Neural progenitor cell (in vitro differentiated cells): ENCODE measurements around the gene SLC30A2. TPM values are rescaled to one million over a fixed set of nuclear protein-coding genes. Genes with fewer than 3 reads are reported as not detected.

ENCODE experiments used
- DNase-seq: peaks from one replicate; pipeline ENCODE4 v3.0.0-alpha.2; 2016; ENCODE audit warnings: low spot score
- H2AFZ ChIP-seq: fragments of 200-600 bp; sonication (generic); replicated peaks from 2 replicates; pipeline ENCODE4 v1.6.1; 2016; ENCODE audit warnings: antibody characterized with exemption
- H3F3A ChIP-seq: fragments of 200-600 bp; sonication (generic); 2 replicates; pipeline ENCODE4 v1.6.1; 2016; ENCODE audit warnings: antibody characterized with exemption, low read depth
- H3K27ac ChIP-seq: fragments of 200-600 bp; sonication (generic); 2 replicates; pipeline ENCODE4 v1.5.1; 2016; ENCODE audit warnings: mild to moderate bottlenecking
- H3K27me3 ChIP-seq: fragments of 200-600 bp; sonication (generic); 2 replicates; pipeline ENCODE4 v1.6.1; 2016; ENCODE audit warnings: mild to moderate bottlenecking, moderate library complexity
- H3K36me3 ChIP-seq: fragments of 200-600 bp; sonication (generic); 2 replicates; pipeline ENCODE4 v1.5.1; 2016
- H3K4me1 ChIP-seq: fragments of 200-600 bp; sonication (generic); 2 replicates; pipeline ENCODE4 v1.6.1; 2016; ENCODE audit warnings: mixed run types
- H3K4me2 ChIP-seq: fragments of 200-600 bp; sonication (generic); 2 replicates; pipeline ENCODE4 v1.6.1; 2016
- H3K4me3 ChIP-seq: fragments of 200-600 bp; sonication (generic); 2 replicates; pipeline ENCODE4 v1.5.1; 2016
- H3K79me2 ChIP-seq: fragments of 200-600 bp; sonication (generic); 2 replicates; pipeline ENCODE4 v1.6.1; 2016; ENCODE audit warnings: low read depth
- H3K9ac ChIP-seq: fragments of 200-600 bp; sonication (generic); 2 replicates; pipeline ENCODE4 v1.6.1; 2016
- H3K9me3 ChIP-seq: fragments of 200-600 bp; sonication (generic); 2 replicates; pipeline ENCODE4 v1.5.1; 2016; ENCODE audit warnings: low read depth
- H4K20me1 ChIP-seq: fragments of 200-600 bp; sonication (generic); 2 replicates; pipeline ENCODE4 v1.6.1; 2016; ENCODE audit warnings: low read depth
- H3K27ac Mint-ChIP-seq: 3 replicates; pipeline ENCODE4 v1.8.0; 2021; ENCODE audit warnings: mixed read lengths
- H3K27me3 Mint-ChIP-seq: 2 replicates; pipeline ENCODE4 v1.8.0; 2022; ENCODE audit warnings: low read depth, mild to moderate bottlenecking, inconsistent platforms, moderate library complexity, mixed read lengths; ENCODE audit not compliant: insufficient read depth
- H3K36me3 Mint-ChIP-seq: 3 replicates; pipeline ENCODE4 v1.8.0; 2021; ENCODE audit warnings: mixed read lengths
- H3K4me1 Mint-ChIP-seq: 3 replicates; pipeline ENCODE4 v1.8.0; 2021; ENCODE audit warnings: mixed read lengths
- H3K4me3 Mint-ChIP-seq: 3 replicates; pipeline ENCODE4 v1.8.0; 2021; ENCODE audit warnings: mild to moderate bottlenecking, moderate library complexity, mixed read lengths
- H3K9me3 Mint-ChIP-seq: 3 replicates; pipeline ENCODE4 v1.8.0; 2020; ENCODE audit warnings: mixed read lengths
- CTCF ChIP-seq: fragments of 200-600 bp; sonication (generic); IDR thresholded peaks from 2 replicates; pipeline ENCODE4 v1.5.1; 2017; ENCODE audit warnings: antibody characterized with exemption, mild to moderate bottlenecking
- EZH2 ChIP-seq: fragments of 200-600 bp; sonication (generic); IDR thresholded peaks from 2 replicates; pipeline ENCODE4 v1.6.1; 2017; ENCODE audit warnings: antibody characterized with exemption, mild to moderate bottlenecking, moderate library complexity
- EZH2phosphoT487 ChIP-seq: fragments of 200-600 bp; sonication (generic); IDR thresholded peaks from 2 replicates; pipeline ENCODE4 v1.6.1; 2017; ENCODE audit warnings: antibody characterized with exemption
- total RNA-seq: library from RNA; depleted of rRNA; stranded (reverse); fragments of >200 nt; gene quantifications from 2 replicates; pipeline ENCODE4 v1.2.3, GENCODE V29; 2015; ENCODE audit warnings: low replicate concordance

Gene SLC30A2
- total RNA-seq, 1 donor from 2014 or later = not detected

GRCh38 chr1:26029864-26030481, 15.9 kb downstream of the SLC30A2 start:
- Histone ChIP-seq H3K79me2 (no peaks in the 10 kb centered on the region), H3F3A (no peaks in the 10 kb centered on the region), H4K20me1 (no peaks in the 10 kb centered on the region), H3K9me3 (no peaks in the 10 kb centered on the region), H3K4me2 (no peak overlapping the region), H3K27ac (no peak overlapping the region), H2AFZ (no peak overlapping the region), H3K4me1 (no peaks in the 10 kb centered on the region), H3K4me3 (no peak overlapping the region), H3K27me3 (peaks cover 21% of the 10 kb centered on the region), H3K9ac (no peak overlapping the region), H3K36me3 (no peaks in the 10 kb centered on the region)
- TF ChIP-seq EZH2 (no peak), CTCF (peak; percentile 49)
- Mint-ChIP-seq H3K27ac (peak overlapping the region; percentile 81), H3K27me3 (peaks cover 5% of the 10 kb centered on the region), H3K4me1 (peaks cover 18% of the 10 kb centered on the region), H3K4me3 (no peak overlapping the region), H3K36me3 (no peaks in the 10 kb centered on the region), H3K9me3 (no peaks in the 10 kb centered on the region)
- peak; percentile 33 for DNase-seq

DNA sequence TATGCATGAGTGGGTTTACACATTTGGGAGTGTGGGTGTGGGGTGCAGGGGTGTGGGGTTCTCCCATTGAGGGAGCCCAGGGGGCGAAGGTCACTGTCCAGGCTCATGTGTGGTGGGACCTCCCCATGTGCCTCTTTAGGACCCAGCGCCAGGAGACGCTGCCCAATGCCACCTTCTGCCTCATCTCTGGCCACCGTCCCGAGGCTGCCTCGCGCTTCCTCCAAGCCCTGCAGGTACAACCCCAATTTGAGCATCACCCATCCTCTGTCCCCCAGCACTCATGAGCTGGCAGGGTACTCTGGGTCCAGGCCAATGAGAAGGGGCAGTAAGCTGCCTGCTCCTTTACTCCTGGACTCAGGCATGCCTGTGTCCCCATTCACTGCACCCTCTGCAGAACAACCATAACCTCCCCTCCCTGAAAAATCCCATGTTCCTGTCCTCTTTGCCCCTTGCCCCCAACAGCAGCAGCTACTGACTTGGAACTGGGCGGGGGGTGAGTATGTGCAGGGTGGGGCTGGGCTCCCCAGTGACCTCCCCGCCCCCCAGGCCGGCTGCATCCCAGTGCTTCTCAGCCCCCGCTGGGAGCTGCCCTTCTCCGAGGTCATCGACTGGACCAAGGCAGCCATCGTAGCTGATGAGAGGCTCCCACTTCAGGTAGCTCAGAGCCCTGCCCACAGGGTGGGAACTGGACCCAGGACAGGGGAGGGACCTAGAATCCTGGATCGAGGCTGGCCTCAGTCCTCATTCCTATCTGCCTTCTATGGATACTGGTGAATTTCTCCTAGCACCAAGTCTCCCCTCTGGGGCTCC, 16.7 kb downstream of the SLC30A2 start:
- Histone ChIP-seq H3F3A (no peaks in the 10 kb centered on the region), H3K4me2 (no peak overlapping the region), H3K36me3 (no peaks in the 10 kb centered on the region), H3K9ac (no peak overlapping the region), H3K79me2 (no peaks in the 10 kb centered on the region), H3K4me1 (no peaks in the 10 kb centered on the region), H4K20me1 (no peaks in the 10 kb centered on the region), H2AFZ (no peak overlapping the region), H3K27ac (no peak overlapping the region), H3K27me3 (peaks cover 14% of the 10 kb centered on the region), H3K4me3 (no peak overlapping the region), H3K9me3 (no peaks in the 10 kb centered on the region)
- peaks cover 5% of the 10 kb centered on the region for H3K27me3 Mint-ChIP-seq
- no peak for TF ChIP-seq EZH2
- no peak for TF ChIP-seq CTCF
- TF ChIP-seq EZH2phosphoT487 = no peak
- H3K4me3 Mint-ChIP-seq = peak overlapping the region; percentile 43
- peaks cover 16% of the 10 kb centered on the region for H3K4me1 Mint-ChIP-seq
- no peaks in the 10 kb centered on the region for H3K36me3 Mint-ChIP-seq
- DNase-seq = no peak
- no peaks in the 10 kb centered on the region for H3K9me3 Mint-ChIP-seq
- H3K27ac Mint-ChIP-seq = no peak overlapping the region

DNA sequence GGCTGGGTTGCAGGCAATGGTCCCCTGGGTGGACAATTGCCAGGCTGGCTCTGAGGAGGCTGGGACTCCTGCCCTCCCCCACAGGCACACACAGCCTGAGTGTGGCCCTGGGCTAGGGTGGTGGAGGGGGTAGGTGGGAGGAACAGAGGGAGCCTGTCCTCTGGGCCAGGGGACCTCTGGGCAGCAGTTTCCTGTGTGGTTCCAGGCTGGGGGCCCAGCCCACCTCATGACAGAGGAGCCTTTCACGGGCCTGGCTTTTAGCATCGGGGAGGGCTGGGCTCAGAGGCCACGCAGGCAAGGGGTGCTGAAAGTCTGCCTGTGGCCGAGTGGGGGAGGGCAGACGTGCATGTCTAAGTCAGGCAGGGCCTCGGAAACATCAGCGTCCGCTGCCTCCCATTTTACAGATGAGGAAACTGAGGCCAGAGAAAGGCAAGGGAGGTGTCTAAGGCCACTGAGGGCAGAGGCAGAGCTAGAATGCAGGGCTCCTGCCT, 17.4 kb downstream of the SLC30A2 start:
- no peak overlapping the region for H3K27ac ChIP-seq
- no peaks in the 10 kb centered on the region for H3K4me1 ChIP-seq
- DNase-seq = no peak
- no peaks in the 10 kb centered on the region for H3F3A ChIP-seq
- no peak overlapping the region for H3K9ac ChIP-seq
- no peak overlapping the region for H2AFZ ChIP-seq
- H3K79me2 ChIP-seq = no peaks in the 10 kb centered on the region
- no peaks in the 10 kb centered on the region for H4K20me1 ChIP-seq
- Mint-ChIP-seq H3K4me1 (peaks cover 21% of the 10 kb centered on the region), H3K27ac (peak overlapping the region; percentile 79), H3K4me3 (no peak overlapping the region), H3K9me3 (no peaks in the 10 kb centered on the region), H3K36me3 (no peaks in the 10 kb centered on the region), H3K27me3 (peaks cover 5% of the 10 kb centered on the region)
- no peaks in the 10 kb centered on the region for H3K36me3 ChIP-seq
- H3K4me3 ChIP-seq = no peak overlapping the region
- no peak for TF ChIP-seq EZH2
- TF ChIP-seq CTCF = no peak
- no peak for TF ChIP-seq EZH2phosphoT487
- no peak overlapping the region for H3K4me2 ChIP-seq
- H3K27me3 ChIP-seq = peaks cover 7% of the 10 kb centered on the region
- H3K9me3 ChIP-seq = no peaks in the 10 kb centered on the region
